Activated CD4-positive, alpha-beta T cell treated with anti-CD3 and anti-CD28 coated beads, Interleukin-2, amount 10 ng/mL, durations not matched to agents 24 days and 14 days (primary cell): ENCODE data around the gene SERPINA5. TPM values are rescaled to one million over a fixed set of nuclear protein-coding genes. Genes with fewer than 3 reads are reported as not detected.

Source experiments
- DNase-seq: peaks from one replicate; pipeline ENCODE4 v3.0.0; 2022
- H3K27ac Mint-ChIP-seq: one replicate; pipeline ENCODE4 v1.8.0; 2022; ENCODE audit warnings: mild to moderate bottlenecking, mixed read lengths
- H3K27me3 Mint-ChIP-seq: one replicate; pipeline ENCODE4 v1.8.0; 2022; ENCODE audit warnings: mixed read lengths
- H3K36me3 Mint-ChIP-seq: one replicate; pipeline ENCODE4 v1.8.0; 2022; ENCODE audit warnings: low read depth, mild to moderate bottlenecking, mixed read lengths
- H3K4me1 Mint-ChIP-seq: one replicate; pipeline ENCODE4 v1.8.0; 2021; ENCODE audit warnings: mixed read lengths
- H3K4me3 Mint-ChIP-seq: one replicate; pipeline ENCODE4 v1.8.0; 2022; ENCODE audit warnings: mild to moderate bottlenecking, moderate library complexity, mixed read lengths
- H3K9me3 Mint-ChIP-seq: one replicate; pipeline ENCODE4 v1.8.0; 2021; ENCODE audit warnings: mixed read lengths
- intact Hi-C: fragments of 100-400 bp; cut with micrococcal nuclease; formaldehyde crosslinking; loops from one replicate; pipeline ENCODE4 v1.15.1; 2023
- total RNA-seq: library from RNA; stranded (reverse); gene quantifications from 2 replicates; pipeline ENCODE4 v1.2.3, GENCODE V29; 2022

Gene SERPINA5
- total RNA-seq, 1 donor from 2014 or later = not detected

- no peaks in the 10 kb centered on the region for H3K36me3 Mint-ChIP-seq
- intact Hi-C loops = no loop called here
- no peaks in the 10 kb centered on the region for H3K4me1 Mint-ChIP-seq
- no peak overlapping the region for H3K27ac Mint-ChIP-seq
- no peak for DNase-seq
- H3K27me3 Mint-ChIP-seq = peaks cover 2% of the 10 kb centered on the region
- no peak overlapping the region for H3K4me3 Mint-ChIP-seq
- H3K9me3 Mint-ChIP-seq = no peaks in the 10 kb centered on the region
Measured at GRCh38 chr14:94545131-94545841, 35.9 kb upstream of the SERPINA5 start.

GRCh38 chr14:94547151-94547680 is 34.0 kb upstream of the SERPINA5 start:
- intact Hi-C loops = no loop called here
- H3K27me3 Mint-ChIP-seq = peaks cover 4% of the 10 kb centered on the region
- no peaks in the 10 kb centered on the region for H3K36me3 Mint-ChIP-seq
- H3K9me3 Mint-ChIP-seq = no peaks in the 10 kb centered on the region
- no peak overlapping the region for H3K4me3 Mint-ChIP-seq
- no peaks in the 10 kb centered on the region for H3K4me1 Mint-ChIP-seq
- no peak overlapping the region for H3K27ac Mint-ChIP-seq
- DNase-seq = no peak

GRCh38 chr14:94547726-94548125 is 33.5 kb upstream of the SERPINA5 start:
- H3K27me3 Mint-ChIP-seq = peaks cover 8% of the 10 kb centered on the region
- no peaks in the 10 kb centered on the region for H3K9me3 Mint-ChIP-seq
- H3K27ac Mint-ChIP-seq = no peak overlapping the region
- H3K4me3 Mint-ChIP-seq = no peak overlapping the region
- intact Hi-C loops = loop anchor here (2.0 kb wide), 1 partner anchor 415 kb away; no protein-coding TSS in a partner anchor
- no peak for DNase-seq
- no peaks in the 10 kb centered on the region for H3K4me1 Mint-ChIP-seq
- no peaks in the 10 kb centered on the region for H3K36me3 Mint-ChIP-seq

GRCh38 chr14:94548131-94548998 is 32.9 kb upstream of the SERPINA5 start:
- H3K4me1 Mint-ChIP-seq = no peaks in the 10 kb centered on the region
- intact Hi-C loops = loop anchor here (2.0 kb wide), 1 partner anchor 416 kb away; no protein-coding TSS in a partner anchor

GRCh38 chr14:94548999-94549985 is 31.9 kb upstream of the SERPINA5 start:
- intact Hi-C loops = loop anchor here (2.0 kb wide), 1 partner anchor 416 kb away; no protein-coding TSS in a partner anchor
- H3K9me3 Mint-ChIP-seq = no peaks in the 10 kb centered on the region
- H3K36me3 Mint-ChIP-seq = no peaks in the 10 kb centered on the region
- no peak overlapping the region for H3K27ac Mint-ChIP-seq
- H3K4me3 Mint-ChIP-seq = no peak overlapping the region
- no peaks in the 10 kb centered on the region for H3K4me1 Mint-ChIP-seq
- peak; percentile 87 for DNase-seq
- H3K27me3 Mint-ChIP-seq = peaks cover 8% of the 10 kb centered on the region

More at GRCh38 chr14:94548131-94548998, 32.9 kb upstream of the SERPINA5 start:
- Mint-ChIP-seq H3K27me3 (peaks cover 8% of the 10 kb centered on the region), H3K36me3 (no peaks in the 10 kb centered on the region), H3K4me3 (no peak overlapping the region), H3K27ac (no peak overlapping the region), H3K9me3 (no peaks in the 10 kb centered on the region)
- no peak for DNase-seq

GRCh38 chr14:94550041-94550440 is 31.2 kb upstream of the SERPINA5 start:
- H3K27ac Mint-ChIP-seq = no peak overlapping the region
- no peaks in the 10 kb centered on the region for H3K36me3 Mint-ChIP-seq
- intact Hi-C loops = no loop called here
- no peak for DNase-seq
- peaks cover 10% of the 10 kb centered on the region for H3K27me3 Mint-ChIP-seq
- no peaks in the 10 kb centered on the region for H3K9me3 Mint-ChIP-seq
- no peak overlapping the region for H3K4me3 Mint-ChIP-seq
- H3K4me1 Mint-ChIP-seq = no peaks in the 10 kb centered on the region

- intact Hi-C loops = no loop called here
- H3K27me3 Mint-ChIP-seq = peaks cover 10% of the 10 kb centered on the region
- no peaks in the 10 kb centered on the region for H3K9me3 Mint-ChIP-seq
- H3K4me1 Mint-ChIP-seq = no peaks in the 10 kb centered on the region
- no peak overlapping the region for H3K27ac Mint-ChIP-seq
- DNase-seq = no peak
- no peaks in the 10 kb centered on the region for H3K36me3 Mint-ChIP-seq
- no peak overlapping the region for H3K4me3 Mint-ChIP-seq
Measured at GRCh38 chr14:94555991-94556390, 25.2 kb upstream of the SERPINA5 start.

- intact Hi-C loops = no loop called here
- no peaks in the 10 kb centered on the region for H3K9me3 Mint-ChIP-seq
- no peaks in the 10 kb centered on the region for H3K4me1 Mint-ChIP-seq
- H3K4me3 Mint-ChIP-seq = no peak overlapping the region
- H3K36me3 Mint-ChIP-seq = no peaks in the 10 kb centered on the region
- no peak for DNase-seq
- no peak overlapping the region for H3K27ac Mint-ChIP-seq
- H3K27me3 Mint-ChIP-seq = peaks cover 5% of the 10 kb centered on the region
Measured at GRCh38 chr14:94557327-94557726, 23.9 kb upstream of the SERPINA5 start.

- H3K4me1 Mint-ChIP-seq = no peaks in the 10 kb centered on the region
- DNase-seq = no peak
- no peaks in the 10 kb centered on the region for H3K36me3 Mint-ChIP-seq
- peaks cover 3% of the 10 kb centered on the region for H3K27me3 Mint-ChIP-seq
- H3K4me3 Mint-ChIP-seq = no peak overlapping the region
- H3K9me3 Mint-ChIP-seq = no peaks in the 10 kb centered on the region
- intact Hi-C loops = no loop called here
- H3K27ac Mint-ChIP-seq = no peak overlapping the region
Measured at GRCh38 chr14:94558842-94559241, 22.4 kb upstream of the SERPINA5 start.

- H3K4me3 Mint-ChIP-seq = no peak overlapping the region
- DNase-seq = no peak
- intact Hi-C loops = no loop called here
- no peaks in the 10 kb centered on the region for H3K9me3 Mint-ChIP-seq
- H3K27ac Mint-ChIP-seq = no peak overlapping the region
- no peaks in the 10 kb centered on the region for H3K36me3 Mint-ChIP-seq
- H3K4me1 Mint-ChIP-seq = no peaks in the 10 kb centered on the region
- H3K27me3 Mint-ChIP-seq = no peaks in the 10 kb centered on the region
Measured at GRCh38 chr14:94559638-94560290, 21.5 kb upstream of the SERPINA5 start.

- no peak for DNase-seq
- Mint-ChIP-seq H3K4me1 (no peaks in the 10 kb centered on the region), H3K27me3 (no peaks in the 10 kb centered on the region), H3K36me3 (no peaks in the 10 kb centered on the region), H3K9me3 (no peaks in the 10 kb centered on the region), H3K27ac (no peak overlapping the region), H3K4me3 (no peak overlapping the region)
- intact Hi-C loops = no loop called here
Measured at GRCh38 chr14:94560291-94560665, 20.9 kb upstream of the SERPINA5 start.

GRCh38 chr14:94560751-94561655 is 20.2 kb upstream of the SERPINA5 start, which contains the start of gene SERPINA4:
Gene SERPINA4 (plus strand): TSS chr14:94561442. CDS start chr14:94563483, 2,041 bp downstream.
- H3K9me3 Mint-ChIP-seq = no peaks in the 10 kb centered on the region
- intact Hi-C loops = no loop called here
- no peak within 1 kb of the TSS for H3K4me3 Mint-ChIP-seq
- H3K36me3 Mint-ChIP-seq = no peaks in the 10 kb centered on the region
- H3K4me1 Mint-ChIP-seq = no peaks in the 10 kb centered on the region
- no peak for DNase-seq
- H3K27me3 Mint-ChIP-seq = no peaks in the 10 kb centered on the region
- H3K27ac Mint-ChIP-seq = no peak within 1 kb of the TSS
